IMR-90 (cell line): Measurements from ENCODE around the gene NAP1L1. TPM values are rescaled to one million over a fixed set of nuclear protein-coding genes. Genes with fewer than 3 reads are reported as not detected.
A peak's percentile ranks its signal among the peaks of the same experiment; 100 is the strongest.

Experiments
- ATAC-seq: fragments of 200-7000 bp; cut with Tn5 transposase; 2 replicates; pipeline ENCODE4 v1.9.1; 2020; ENCODE audit warnings: low read depth, mild to moderate bottlenecking, moderate library complexity
- BruUV-seq: library from RNA; stranded (reverse); fragments of 400-500 nt; replicated peaks from 2 replicates; lab custom pipeline; 2021; lab: Mats Ljungman, UMichigan
- CTCF ChIA-PET: fragments of 300-600 bp; formaldehyde crosslinking; extraction: SDS; loops from one replicate; lab custom pipeline; 2021; ENCODE audit warnings: antibody characterized with exemption; lab: Yijun Ruan, JAX
- POLR2A ChIA-PET: fragments of 300-600 bp; sonication (Branson Sonifier 250); formaldehyde crosslinking; loops from one replicate; lab custom pipeline; 2022; ENCODE audit warnings: antibody characterized with exemption; ENCODE audit not compliant: unreplicated experiment; lab: Charles Lee
- DNase-seq: peaks from one replicate; pipeline ENCODE4 v3.0.0; 2013
- H2AFZ ChIP-seq: replicated peaks from 2 replicates; pipeline ENCODE3; 2013; ENCODE audit warnings: low read length, mild to moderate bottlenecking; ENCODE audit not compliant: poor library complexity
- H2AK5ac ChIP-seq: 2 replicates; pipeline ENCODE4 v1.6.1; 2013; ENCODE audit warnings: low read depth, low read length, inconsistent platforms
- H2AK9ac ChIP-seq: replicated peaks from 2 replicates; pipeline ENCODE3; 2013; ENCODE audit warnings: mild to moderate bottlenecking, low read depth, low read length, moderate library complexity; ENCODE audit not compliant: poor library complexity
- H2BK120ac ChIP-seq: 2 replicates; pipeline ENCODE4 v1.6.1; 2013; ENCODE audit warnings: low read depth, low read length, inconsistent platforms
- H2BK15ac ChIP-seq: 3 replicates; pipeline ENCODE4 v1.6.1; 2013; ENCODE audit warnings: low read depth, low read length, inconsistent platforms
- H2BK20ac ChIP-seq: 2 replicates; pipeline ENCODE4 v1.6.1; 2013; ENCODE audit warnings: low read depth, mild to moderate bottlenecking, inconsistent platforms, low read length, moderate library complexity
- H2BK5ac ChIP-seq: 2 replicates; pipeline ENCODE4 v1.6.1; 2013; ENCODE audit warnings: mild to moderate bottlenecking, low read depth, low read length, inconsistent platforms; ENCODE audit not compliant: poor library complexity, severe bottlenecking
- H3K14ac ChIP-seq: replicated peaks from 2 replicates; pipeline ENCODE4 v1.6.1; 2013; ENCODE audit warnings: low read depth, low read length, inconsistent platforms
- H3K18ac ChIP-seq: 2 replicates; pipeline ENCODE4 v1.6.1; 2013; ENCODE audit warnings: low read depth, low read length, control low read depth
- H3K23ac ChIP-seq: 2 replicates; pipeline ENCODE4 v1.6.1; 2013; ENCODE audit warnings: low read depth, low read length, inconsistent platforms
- H3K27ac ChIP-seq: 2 replicates; pipeline ENCODE4 v1.5.1; 2013; ENCODE audit warnings: mild to moderate bottlenecking, control low read depth, low read length; ENCODE audit not compliant: insufficient read depth
- H3K27me3 ChIP-seq: 2 replicates; pipeline ENCODE4 v1.6.1; 2013; ENCODE audit warnings: low read length; ENCODE audit not compliant: control insufficient read depth, insufficient read depth
- H3K36me3 ChIP-seq: 2 replicates; pipeline ENCODE4 v1.6.1; 2013; ENCODE audit warnings: low read length, mixed read lengths; ENCODE audit not compliant: control insufficient read depth, insufficient read depth
- H3K4ac ChIP-seq: 2 replicates; pipeline ENCODE4 v1.6.1; 2013; ENCODE audit warnings: low read depth, low read length, inconsistent platforms
- H3K4me1 ChIP-seq: 2 replicates; pipeline ENCODE4 v1.6.1; 2013; ENCODE audit warnings: low read length, mixed read lengths; ENCODE audit not compliant: control insufficient read depth, insufficient read depth
- H3K4me2 ChIP-seq: 2 replicates; pipeline ENCODE4 v1.6.1; 2013; ENCODE audit warnings: low read depth, mild to moderate bottlenecking, control low read depth, low read length, moderate library complexity
- H3K4me3 ChIP-seq: 2 replicates; pipeline ENCODE4 v1.5.1; 2013; ENCODE audit warnings: low read depth, mild to moderate bottlenecking, control low read depth, low read length, moderate library complexity; ENCODE audit not compliant: insufficient read depth
- H3K56ac ChIP-seq: 2 replicates; pipeline ENCODE4 v1.6.1; 2013; ENCODE audit warnings: low read length, inconsistent platforms; ENCODE audit not compliant: insufficient read depth; ENCODE audit errors: extremely low read depth
- H3K79me1 ChIP-seq, 2 experiments: 2 replicates each; pipeline ENCODE4 v1.6.1; 2013; ENCODE audit warnings: low read length in 2 of 2, inconsistent platforms in 1 of 2, low read depth in 1 of 2
- H3K9ac ChIP-seq: 2 replicates; pipeline ENCODE4 v1.6.1; 2013; ENCODE audit warnings: low read depth, low read length, control low read depth
- H3K9me1 ChIP-seq: 2 replicates; pipeline ENCODE4 v1.6.1; 2013; ENCODE audit warnings: low read length, inconsistent platforms; ENCODE audit not compliant: insufficient read depth
- H3K9me3 ChIP-seq: 2 replicates; pipeline ENCODE4 v1.6.1; 2013; ENCODE audit warnings: low read length; ENCODE audit not compliant: control insufficient read depth, insufficient read depth
- H4K20me1 ChIP-seq: 2 replicates; pipeline ENCODE4 v1.6.1; 2013; ENCODE audit warnings: low read length, inconsistent platforms; ENCODE audit not compliant: insufficient read depth
- H4K5ac ChIP-seq: 2 replicates; pipeline ENCODE4 v1.6.1; 2013; ENCODE audit warnings: mild to moderate bottlenecking, low read depth, low read length, control low read depth
- H4K8ac ChIP-seq, 2 experiments: 2 replicates each; pipeline ENCODE4 v1.6.1; 2013; ENCODE audit warnings: low read depth in 2 of 2, low read length in 2 of 2, control low read depth in 1 of 2, inconsistent platforms in 1 of 2
- H4K91ac ChIP-seq: 2 replicates; pipeline ENCODE4 v1.6.1; 2013; ENCODE audit warnings: low read depth, low read length, inconsistent platforms; ENCODE audit not compliant: insufficient read depth
- CHD1 ChIP-seq: IDR thresholded peaks from 2 replicates; pipeline ENCODE4 v1.6.1; 2012; ENCODE audit warnings: low read depth, low read length, improper control_type of control experiment
- POLR2A ChIP-seq: IDR thresholded peaks from 2 replicates; pipeline ENCODE4 v1.6.1; 2012; ENCODE audit warnings: mild to moderate bottlenecking, low read depth, low read length
- RAD21 ChIP-seq: IDR thresholded peaks from 2 replicates; pipeline ENCODE4 v1.6.1; 2012; ENCODE audit warnings: low read length, improper control_type of control experiment
- WGBS, 2 experiments: methylation state at CpG; one replicate each; pipeline versions ENCODE4 v1.1.5 to v1.1.7; 2013; ENCODE audit warnings: missing lambda C conversion rate in 2 of 2; ENCODE audit not compliant: insufficient read length in 1 of 2; ENCODE audit errors: extremely low coverage in 2 of 2; 5-methylcytosine and 5-hydroxymethylcytosine counted together
- dilution Hi-C: fragments of 300-500 bp; cut with HindIII; formaldehyde crosslinking; loops from one replicate; pipeline ENCODE4 v1.14.3; 2018; ENCODE audit warnings: low sequenced_read_pairs; ENCODE audit not compliant: unreplicated experiment
- in situ Hi-C: fragments of 300-500 bp; cut with MboI; formaldehyde crosslinking; loops from 3 replicates; pipeline ENCODE4 v1.14.3; 2019; ENCODE audit warnings: low sequenced_read_pairs, inconsistent platforms, mixed read lengths
- intact Hi-C: fragments of 100-400 bp; cut with micrococcal nuclease; formaldehyde crosslinking; loops from 2 replicates; pipeline ENCODE4 v1.10.0; 2022
- polyA plus RNA-seq, 3 experiments: library from polyadenylated mRNA; depleted of rRNA; stranded (reverse); fragments of >200 nt; gene quantifications; 2 replicates each; pipeline ENCODE4 v1.2.3, GENCODE V29; 2012; ENCODE audit warnings: low replicate concordance in 1 of 3
- total RNA-seq: library from RNA; depleted of rRNA; stranded (reverse); fragments of >200 nt; gene quantifications from 2 replicates; pipeline ENCODE4 v1.2.3, GENCODE V29; 2012
- TF ChIP-seq, protein P1 (sequence below): fragments of 150-350 bp; IDR thresholded peaks from 2 replicates; pipeline ENCODE4 v1.6.1; 2016; ENCODE audit warnings: low read depth, mild to moderate bottlenecking, low read length, moderate library complexity, borderline replicate concordance

Gene NAP1L1
- total and polyA plus RNA-seq, 2 of the 4 experiments (the other 2 are of a cell fraction), result 86.4 to 200 TPM

DNA sequence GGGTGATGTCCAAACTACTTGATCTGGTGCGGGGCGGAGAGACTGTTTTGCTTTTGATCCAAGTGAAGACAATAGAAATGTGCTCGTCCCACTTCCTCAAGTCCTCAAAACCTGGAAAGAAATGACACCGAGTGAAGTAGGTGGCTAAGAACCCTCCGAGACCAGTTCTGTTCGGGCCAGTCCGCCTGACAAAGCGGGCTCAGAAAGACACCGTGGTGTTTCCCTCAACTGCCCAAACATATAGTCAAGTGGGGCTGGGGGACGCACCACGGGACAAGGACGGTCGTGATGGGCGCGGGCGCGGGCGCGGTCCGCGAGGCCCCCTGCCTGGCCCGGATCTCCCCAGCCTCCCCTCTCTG is 54.5 kb downstream of the NAP1L1 start:
- POLR2A ChIA-PET, result interaction anchor here (0.6 kb wide), 1 partner anchor 53 kb away, joined by 9 read pairs; no protein-coding TSS in a partner anchor
- 0% methylated on average over 4 of the region's 22 CpGs; no CpG with 5 or more reads in 1 of the 2 experiments for WGBS, 2 experiments
- Histone ChIP-seq H2AK9ac (peak overlapping the region; percentile 94), H3K56ac (peak overlapping the region; percentile 99), H2AK5ac (peak overlapping the region; percentile 90), H4K8ac (peak overlapping the region; percentile 45 to 66), H3K27me3 (no peaks in the 10 kb centered on the region), H3K9me3 (no peaks in the 10 kb centered on the region), H3K36me3 (peaks cover 28% of the 10 kb centered on the region), H3K9ac (peak overlapping the region; percentile 100), H4K5ac (peak overlapping the region; percentile 76), H2BK120ac (peak overlapping the region; percentile 84), H3K18ac (peak overlapping the region; percentile 98), H3K4ac (peak overlapping the region; percentile 99), H3K4me2 (peak overlapping the region; percentile 63; the same call in 1 of the 2 replicates), H3K4me1 (peaks cover 4% of the 10 kb centered on the region), H3K79me1 (peaks cover under 1 to 29% of the 10 kb centered on the region in 2 experiments), H4K91ac (peak overlapping the region; percentile 94), H2BK15ac (no peak overlapping the region), H2AFZ (peak overlapping the region; percentile 83), H3K14ac (peak overlapping the region; percentile 100), H4K20me1 (peaks cover 33% of the 10 kb centered on the region), H2BK20ac (0 out of 2 replicates have a peak overlapping the region, but pooled peaks have one; percentile 9), H3K9me1 (peaks cover 1% of the 10 kb centered on the region), H2BK5ac (peak overlapping the region; percentile 97), H3K23ac (peak overlapping the region; percentile 99), H3K4me3 (peak overlapping the region; percentile 98), H3K27ac (peak overlapping the region; percentile 98)
- in situ Hi-C loops, result loop anchor here (5.0 to 25.0 kb wide), 3 partner anchors 213 to 693 kb away; partner anchors contain the start of genes CAPS2 and GLIPR1L1
- no TSS peak for BruUV-seq
- DNase-seq, result peak; percentile 49
- ATAC-seq, result no peak
- intact Hi-C loops, result loop anchor here (5.0 kb wide), 3 partner anchors 93 to 698 kb away; partner anchors contain the start of genes CAPS2 and GLIPR1L1
- CTCF ChIA-PET, result no interaction called here
- dilution Hi-C loops, result no loop called here
- TF ChIP-seq, protein P1, sequence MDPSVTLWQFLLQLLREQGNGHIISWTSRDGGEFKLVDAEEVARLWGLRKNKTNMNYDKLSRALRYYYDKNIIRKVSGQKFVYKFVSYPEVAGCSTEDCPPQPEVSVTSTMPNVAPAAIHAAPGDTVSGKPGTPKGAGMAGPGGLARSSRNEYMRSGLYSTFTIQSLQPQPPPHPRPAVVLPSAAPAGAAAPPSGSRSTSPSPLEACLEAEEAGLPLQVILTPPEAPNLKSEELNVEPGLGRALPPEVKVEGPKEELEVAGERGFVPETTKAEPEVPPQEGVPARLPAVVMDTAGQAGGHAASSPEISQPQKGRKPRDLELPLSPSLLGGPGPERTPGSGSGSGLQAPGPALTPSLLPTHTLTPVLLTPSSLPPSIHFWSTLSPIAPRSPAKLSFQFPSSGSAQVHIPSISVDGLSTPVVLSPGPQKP, result no peak
- TF ChIP-seq CHD1 (peak; percentile 41; the same call in 1 of the 2 replicates), RAD21 (peak; percentile 1; the same call in 1 of the 2 replicates), POLR2A (peak; percentile 65; the same call in 1 of the 2 replicates)
